Measurements from ENCODE around the gene IL1RAPL2.

- no peak for TF ChIP-seq CTCF (IDR thresholded peaks at IDR 0.05; ENCODE audit: insufficient read depth, low read length, poor library complexity, severe bottlenecking)
- no peak for TF ChIP-seq EZH2phosphoT487 (conservative IDR thresholded peaks at IDR 0.05; ENCODE audit: low read length)
Observed at GRCh38 chrX:104565791-104566680, at the start of gene IL1RAPL2.

Measured in SU-DHL-6 (cell line).